Psoas muscle (tissue), 8 donors: ENCODE results near the gene OPTC. TPM values are rescaled to one million over a fixed set of nuclear protein-coding genes. Genes with fewer than 3 reads are reported as not detected.
"Not testable (repeated sequence)": the region's sequence is repeated elsewhere in the genome, so short reads cannot be mapped to it uniquely, and the experiment has no call there.

ENCODE experiments used
- ATAC-seq, 4 donors: fragments of 200-7000 bp; cut with Tn5 transposase; one replicate each; pipeline ENCODE4 v1.9.1; 2020; ENCODE audit warnings: moderate library complexity in 3 of 4, mild to moderate bottlenecking in 2 of 4
- DNase-seq, 2 donors: peaks; one replicate each; pipeline ENCODE4 v3.0.0-alpha.2; 2020
- H3K27ac ChIP-seq: fragments of 200-600 bp; one replicate; pipeline ENCODE4 v1.8.0; 2022
- H3K27me3 ChIP-seq, 3 donors: fragments of 200-600 bp in 1 of 3; one replicate each; pipeline versions ENCODE4 v1.6.1 to v1.8.0; 2013 to 2022; ENCODE audit warnings: low read length in 2 of 3, mild to moderate bottlenecking in 2 of 3, moderate library complexity in 1 of 3; ENCODE audit not compliant: insufficient read depth in 3 of 3
- H3K36me3 ChIP-seq, 2 donors: fragments of 200-600 bp in 1 of 2; one replicate each; pipeline versions ENCODE4 v1.6.1 to v1.8.0; 2013 to 2022; ENCODE audit warnings: low read depth in 1 of 2, mild to moderate bottlenecking in 1 of 2, moderate library complexity in 1 of 2; ENCODE audit not compliant: insufficient read depth in 1 of 2
- H3K4me1 ChIP-seq: fragments of 200-600 bp; one replicate; pipeline ENCODE4 v1.8.0; 2022
- H3K4me3 ChIP-seq: fragments of 200-600 bp; one replicate; pipeline ENCODE4 v1.8.0; 2022; ENCODE audit warnings: mild to moderate bottlenecking
- H3K9me3 ChIP-seq: fragments of 200-600 bp; one replicate; pipeline ENCODE4 v1.8.0; 2022
- WGBS, 3 donors: extraction: QIAGEN DNeasy Blood & Tissue Kit; methylation state at CpG; one replicate each; pipeline versions ENCODE4 v1.1.6 to v1.1.7; 2013; 5-methylcytosine and 5-hydroxymethylcytosine counted together
- intact Hi-C, 2 donors: fragments of 100-400 bp; cut with DNase I; formaldehyde crosslinking; loops; one replicate each; pipeline versions ENCODE4 v1.11.0 to v1.14.2; 2022
- polyA plus RNA-seq, 3 donors: library from polyadenylated mRNA; stranded (reverse); fragments of 200-250 nt; gene quantifications; one replicate each; pipeline ENCODE4 v1.2.3, GENCODE V29; 2013
- total RNA-seq, 4 donors: library from RNA; stranded (reverse); fragmentation: NEBNext Ultra II Directional in 2 of 4; extraction: Animal tissue kit (Norgen Biotek cat#: 25700) in 2 of 4; gene quantifications; one replicate each; pipeline versions ENCODE4 v1.2.1 to v1.2.4, GENCODE V29; 2021 to 2023
- TF ChIP-seq, protein P1 (sequence below): fragments of 200-600 bp; IDR thresholded peaks from one replicate; pipeline ENCODE4 v1.8.0; 2022; ENCODE audit warnings: antibody characterized with exemption
- donor health status: healthy with polysubstance abuse.
- donor health status: DM: no; HTN: no; CAD: no; lungs with moderate emphysema.
- donor health status: Bipolar disorder and iron deficiency.
- donor health status: healthy.
- donor health status: DM: yes; HTN: yes; CAD: no.
- donor health status: DM: no; HTN: no; CAD: no.
- donor health status: DM: no; HTN: no; CAD: no.
- donor health status: DM: yes; HTN: yes; CAD: no.

Gene OPTC
- total and polyA plus RNA-seq, 7 donors = not detected

DNA sequence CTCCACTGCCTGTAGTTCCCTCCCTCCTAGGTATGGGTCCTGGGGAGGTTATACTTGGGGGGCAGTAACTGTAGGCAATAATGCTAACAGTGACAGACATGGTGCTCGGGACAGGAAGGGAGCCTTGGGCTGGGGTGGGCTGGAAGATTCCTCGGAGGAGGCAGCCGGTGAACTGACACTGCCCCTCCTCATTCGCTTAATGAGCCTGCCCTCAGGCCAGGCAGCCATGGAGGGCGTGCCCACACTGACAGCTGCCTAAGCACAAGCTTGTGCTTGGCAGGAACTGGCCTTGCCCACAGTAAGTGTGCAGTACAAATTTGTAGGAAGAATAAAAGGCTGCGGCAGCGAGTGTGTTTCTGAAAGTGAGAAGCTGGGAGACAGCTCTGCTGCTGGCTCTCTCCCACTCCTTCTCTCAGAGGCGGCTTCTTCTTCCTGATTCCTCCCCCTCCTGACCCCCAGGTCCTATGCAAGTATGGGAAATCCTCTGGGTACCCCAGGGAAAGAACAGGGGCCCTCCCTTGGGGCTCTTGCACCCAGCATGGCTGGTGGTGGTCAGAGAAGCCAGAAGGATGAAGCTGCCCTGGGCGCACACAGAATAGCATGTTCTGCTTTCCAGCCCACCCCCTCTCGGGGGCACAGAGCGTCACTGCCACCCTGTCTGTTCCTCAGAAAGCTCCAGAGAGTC is 23.6 kb downstream of the OPTC start:
- no peak for ATAC-seq
- intact Hi-C loops = no loop called here
- Histone ChIP-seq H3K4me3 (no peak overlapping the region), H3K4me1 (peaks cover 4% of the 10 kb centered on the region), H3K36me3 (no peaks in the 10 kb centered on the region), H3K9me3 (no peaks in the 10 kb centered on the region), H3K27me3 (no peaks in the 10 kb centered on the region), H3K27ac (no peak overlapping the region)
- DNase-seq = no peak
- 82 to 87% (median 84%) methylated on average over 11 of the region's 11 CpGs for WGBS, 3 donors
- TF ChIP-seq, protein P1, sequence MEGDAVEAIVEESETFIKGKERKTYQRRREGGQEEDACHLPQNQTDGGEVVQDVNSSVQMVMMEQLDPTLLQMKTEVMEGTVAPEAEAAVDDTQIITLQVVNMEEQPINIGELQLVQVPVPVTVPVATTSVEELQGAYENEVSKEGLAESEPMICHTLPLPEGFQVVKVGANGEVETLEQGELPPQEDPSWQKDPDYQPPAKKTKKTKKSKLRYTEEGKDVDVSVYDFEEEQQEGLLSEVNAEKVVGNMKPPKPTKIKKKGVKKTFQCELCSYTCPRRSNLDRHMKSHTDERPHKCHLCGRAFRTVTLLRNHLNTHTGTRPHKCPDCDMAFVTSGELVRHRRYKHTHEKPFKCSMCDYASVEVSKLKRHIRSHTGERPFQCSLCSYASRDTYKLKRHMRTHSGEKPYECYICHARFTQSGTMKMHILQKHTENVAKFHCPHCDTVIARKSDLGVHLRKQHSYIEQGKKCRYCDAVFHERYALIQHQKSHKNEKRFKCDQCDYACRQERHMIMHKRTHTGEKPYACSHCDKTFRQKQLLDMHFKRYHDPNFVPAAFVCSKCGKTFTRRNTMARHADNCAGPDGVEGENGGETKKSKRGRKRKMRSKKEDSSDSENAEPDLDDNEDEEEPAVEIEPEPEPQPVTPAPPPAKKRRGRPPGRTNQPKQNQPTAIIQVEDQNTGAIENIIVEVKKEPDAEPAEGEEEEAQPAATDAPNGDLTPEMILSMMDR = no peak

DNA sequence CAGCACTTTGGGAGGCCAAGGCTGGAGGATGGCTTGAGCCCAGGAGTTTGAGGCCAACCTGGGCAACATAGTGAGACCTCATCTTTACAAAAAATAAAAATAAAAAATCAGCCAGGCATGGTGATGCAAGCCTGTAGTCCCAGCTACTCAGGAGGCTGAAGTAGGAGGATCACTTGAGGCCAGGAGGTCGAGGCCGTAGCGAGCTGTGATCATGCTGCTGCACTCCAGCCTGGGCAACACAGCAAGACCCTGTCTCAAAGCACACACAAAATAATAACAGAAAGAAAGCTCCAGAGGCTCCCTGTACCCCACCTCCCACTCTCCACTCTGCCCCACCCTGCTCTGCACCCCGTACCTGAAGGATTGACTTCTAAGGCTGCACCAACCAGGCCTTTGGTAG is 24.2 kb downstream of the OPTC start:
- H3K27me3 ChIP-seq, H3K27ac ChIP-seq, intact Hi-C loops, H3K4me3 ChIP-seq, H3K4me1 ChIP-seq, H3K36me3 ChIP-seq, H3K9me3 ChIP-seq, ATAC-seq, DNase-seq: not testable (repeated sequence)
- WGBS, 3 donors = 85 to 97% (median 95%) methylated on average over 4 of the region's 4 CpGs

DNA sequence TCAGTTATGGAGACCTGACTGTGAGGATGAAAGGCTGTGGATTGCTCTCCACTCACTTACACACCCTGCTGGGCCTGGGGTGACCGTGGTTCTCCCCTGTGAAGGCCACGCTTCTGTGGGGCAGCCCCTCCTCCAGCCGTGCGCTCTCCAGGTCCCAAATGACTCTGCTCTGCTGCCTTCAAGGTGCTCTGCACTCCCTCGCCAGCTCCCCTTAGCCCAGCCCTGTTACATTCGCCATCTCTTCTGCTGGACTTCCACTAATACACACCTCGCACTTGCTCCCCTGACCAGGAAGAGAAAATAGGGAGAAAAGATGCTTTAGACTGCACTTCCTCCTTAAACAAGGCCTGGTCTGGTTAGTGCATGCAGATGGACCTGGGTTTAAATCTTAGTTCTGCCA is 24.6 kb downstream of the OPTC start:
- intact Hi-C loops = no loop called here
- H3K9me3 ChIP-seq = no peaks in the 10 kb centered on the region
- H3K36me3 ChIP-seq = no peaks in the 10 kb centered on the region
- WGBS, 3 donors = 94 to 97% (median 95%) methylated on average over 7 of the region's 7 CpGs
- H3K27ac ChIP-seq = no peak overlapping the region
- no peaks in the 10 kb centered on the region for H3K27me3 ChIP-seq
- DNase-seq = no peak
- TF ChIP-seq, protein P1 = no peak
- no peak for ATAC-seq
- no peak overlapping the region for H3K4me3 ChIP-seq
- H3K4me1 ChIP-seq = no peaks in the 10 kb centered on the region

DNA sequence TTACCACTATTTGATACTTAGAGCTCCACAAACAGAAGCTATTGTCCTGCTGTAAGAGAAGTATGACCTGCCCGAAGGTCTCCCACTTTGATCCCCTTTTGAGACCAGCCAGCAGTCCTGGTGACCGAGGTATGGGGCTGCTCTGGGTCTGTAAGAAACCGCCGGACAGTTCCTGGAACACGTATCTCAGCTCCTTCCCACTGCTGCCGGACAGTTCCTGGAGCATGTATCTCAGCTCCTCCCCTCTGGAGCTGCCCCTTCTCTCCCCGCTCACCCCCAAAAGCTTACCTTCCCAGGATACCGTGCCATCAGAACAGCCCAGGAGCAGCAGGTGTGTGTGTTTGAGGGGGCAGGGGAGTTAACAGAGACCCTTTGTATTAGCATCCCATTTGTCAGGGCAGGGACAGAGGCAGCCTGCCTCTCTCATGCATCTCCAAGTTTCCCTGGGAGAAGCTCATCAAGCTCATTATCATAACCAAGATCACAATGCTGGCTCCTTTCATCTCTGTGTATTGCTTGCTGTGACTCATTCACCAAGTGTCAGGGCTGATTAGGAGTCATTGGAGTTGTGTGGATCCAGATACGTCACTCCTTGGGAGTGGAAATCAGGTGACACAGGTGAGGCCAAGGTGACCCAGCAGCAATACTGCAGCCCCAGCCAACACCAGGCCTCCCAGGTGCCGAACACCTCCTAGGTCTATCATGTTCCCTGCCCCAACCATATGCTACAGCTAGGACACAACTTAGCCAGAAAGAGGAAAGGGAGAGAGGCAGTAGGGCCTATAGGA is 25.3 kb downstream of the OPTC start:
- no peak overlapping the region for H3K27ac ChIP-seq
- 91 to 93% (median 92%) methylated on average over 10 of the region's 10 CpGs for WGBS, 3 donors
- H3K4me3 ChIP-seq = no peak overlapping the region
- no peaks in the 10 kb centered on the region for H3K4me1 ChIP-seq
- intact Hi-C loops = no loop called here
- no peak for DNase-seq
- no peaks in the 10 kb centered on the region for H3K9me3 ChIP-seq
- TF ChIP-seq, protein P1 = no peak
- ATAC-seq = no peak
- H3K36me3 ChIP-seq = no peaks in the 10 kb centered on the region
- H3K27me3 ChIP-seq = no peaks in the 10 kb centered on the region

DNA sequence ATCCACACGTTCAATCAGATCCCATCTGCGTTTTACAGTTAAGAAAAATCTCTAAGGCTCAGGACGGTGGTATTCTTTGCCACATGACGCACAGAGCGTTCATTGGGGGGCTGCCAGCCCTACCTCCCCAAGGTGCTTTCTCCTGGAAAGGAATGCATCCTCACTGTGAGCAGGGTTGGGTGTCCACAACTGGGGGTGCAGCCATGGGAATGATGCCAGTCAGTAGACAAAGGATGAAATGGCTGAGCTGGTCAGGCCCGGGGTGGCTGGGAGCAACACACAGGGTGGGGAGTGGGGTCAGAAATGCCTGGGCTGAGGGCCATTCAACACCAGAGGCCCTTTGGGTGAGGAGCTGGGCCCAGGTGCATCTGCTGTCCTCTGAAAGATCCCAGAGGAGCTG is 25.9 kb downstream of the OPTC start:
- H3K27me3 ChIP-seq = no peaks in the 10 kb centered on the region
- no peaks in the 10 kb centered on the region for H3K9me3 ChIP-seq
- WGBS, 3 donors = 88 to 90% (median 89%) methylated on average over 6 of the region's 6 CpGs
- H3K36me3 ChIP-seq = no peaks in the 10 kb centered on the region
- intact Hi-C loops = no loop called here
- H3K4me1 ChIP-seq = no peaks in the 10 kb centered on the region
- TF ChIP-seq, protein P1 = no peak
- no peak for ATAC-seq
- no peak overlapping the region for H3K4me3 ChIP-seq
- no peak for DNase-seq
- no peak overlapping the region for H3K27ac ChIP-seq
